NAMALWA (cell line): ENCODE data around the gene IL36RN.

Experiments
- DNase-seq: peaks from one replicate; pipeline ENCODE4 v3.0.0-alpha.2; 2015; ENCODE audit warnings: low spot score

IL36RN gene

GRCh38 chr2:113050921-113051895, 7.8 kb upstream of the IL36RN start:
- no peak for DNase-seq

DNA sequence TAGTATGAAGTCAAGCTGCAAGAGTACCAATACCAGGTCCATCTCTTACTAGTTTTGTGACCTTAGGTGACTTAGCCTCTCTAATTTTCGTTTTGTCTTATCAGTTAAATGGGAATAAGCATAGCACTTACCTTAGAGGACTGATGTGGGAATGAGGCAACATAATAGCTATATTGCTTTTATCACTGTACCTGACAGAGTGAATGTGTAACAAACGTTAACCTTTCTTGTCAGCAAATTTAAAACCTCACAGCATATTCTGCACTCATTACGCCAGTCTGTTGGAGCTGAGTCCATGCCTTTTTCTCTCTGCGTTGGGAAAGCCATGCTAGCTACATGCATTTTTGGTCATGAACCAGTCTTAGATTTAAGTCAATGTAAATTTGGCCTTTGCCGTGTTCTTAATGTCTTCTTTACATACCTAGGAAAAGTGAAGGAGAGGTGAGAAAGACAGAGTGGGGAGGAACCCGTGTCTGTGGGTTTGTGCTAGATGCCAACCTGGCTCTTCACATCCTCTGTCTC, 6.5 kb upstream of the IL36RN start, which contains the start of gene IL36B:
IL36B (minus strand) TSS at position 472 of the 522 bp plus-strand sequence.
- no peak for DNase-seq

DNA sequence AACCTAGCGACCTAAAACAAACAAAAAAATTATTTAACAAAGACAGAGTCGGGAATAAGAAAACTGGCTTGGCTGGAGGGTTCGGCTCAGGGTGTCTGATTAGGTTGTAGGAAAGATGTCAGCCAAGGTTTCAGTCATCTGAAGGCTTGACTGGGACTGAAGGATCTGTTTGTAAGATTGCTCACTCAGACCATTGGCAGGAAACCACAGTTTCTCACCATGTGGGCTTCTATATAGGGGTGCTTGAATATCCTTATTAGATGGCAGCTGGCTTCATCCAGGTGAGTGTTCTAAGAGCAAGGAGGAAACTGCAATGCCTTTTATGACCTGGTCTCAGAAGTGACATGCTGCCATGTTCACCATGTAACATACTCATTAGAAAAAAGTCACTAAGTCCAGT, 5.3 kb upstream of the IL36RN start:
- no peak for DNase-seq

- DNase-seq = no peak
Measured at GRCh38 chr2:113054066-113054465, 4.9 kb upstream of the IL36RN start.

DNA sequence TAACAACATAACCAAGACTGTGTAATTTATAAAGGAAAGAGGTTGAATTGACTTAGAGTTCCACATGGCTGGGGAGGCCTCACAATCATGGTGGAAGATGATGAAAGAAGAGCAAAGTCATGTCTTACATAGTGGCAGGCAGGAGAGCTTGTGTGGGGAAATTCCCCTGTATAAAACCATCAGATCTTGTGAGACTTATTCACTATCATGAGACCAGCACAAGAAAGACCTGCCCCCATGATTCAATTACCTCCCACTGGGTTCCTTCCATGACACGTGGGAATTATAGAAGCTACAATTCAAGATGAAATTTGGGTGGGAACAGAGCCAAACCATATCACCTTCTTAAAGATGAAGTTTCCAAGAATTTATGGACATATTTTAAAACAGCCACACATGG, 2.5 kb upstream of the IL36RN start:
- no peak for DNase-seq

DNA sequence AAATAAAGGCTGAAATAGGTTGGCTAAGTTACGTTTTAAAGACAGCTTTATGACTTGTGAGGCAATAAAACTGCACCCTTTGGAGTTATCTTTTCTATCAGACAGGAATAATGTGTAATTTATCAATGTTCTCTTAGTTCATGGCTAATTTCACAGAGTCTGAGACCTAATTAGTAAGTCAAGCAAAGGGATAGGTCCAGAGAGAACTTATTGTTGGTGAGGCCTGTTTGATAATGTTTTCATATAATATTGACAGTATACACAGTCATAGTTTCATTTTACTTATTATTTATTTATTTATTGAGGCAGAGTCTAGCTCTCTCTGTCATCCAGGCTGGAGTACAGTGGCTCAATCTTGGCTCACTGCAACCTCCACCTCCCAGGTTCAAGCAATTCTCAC, 1.9 kb upstream of the IL36RN start:
- DNase-seq = no peak

- DNase-seq = no peak
Measured at GRCh38 chr2:113058411-113058994, 495 bp upstream of the IL36RN start.

GRCh38 chr2:113060396-113060795, 1.4 kb downstream of the IL36RN start:
- no peak for DNase-seq

DNA sequence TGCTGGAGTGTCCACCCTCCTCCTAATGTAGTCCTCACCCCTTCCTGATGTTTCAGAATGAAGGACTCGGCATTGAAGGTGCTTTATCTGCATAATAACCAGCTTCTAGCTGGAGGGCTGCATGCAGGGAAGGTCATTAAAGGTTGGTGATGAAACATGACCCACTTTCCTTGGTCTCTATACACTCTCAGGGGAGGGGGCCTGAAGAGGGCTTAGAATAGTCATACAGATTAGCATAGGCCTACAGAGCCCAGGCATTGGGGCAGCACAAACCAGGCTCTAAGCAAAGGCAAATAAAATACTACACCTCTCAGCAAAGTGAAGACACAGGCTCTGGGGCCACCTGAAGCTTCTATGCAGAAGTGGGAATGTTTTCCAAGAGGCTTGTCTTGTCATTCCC, 1.8 kb downstream of the IL36RN start:
- DNase-seq = no peak

DNA sequence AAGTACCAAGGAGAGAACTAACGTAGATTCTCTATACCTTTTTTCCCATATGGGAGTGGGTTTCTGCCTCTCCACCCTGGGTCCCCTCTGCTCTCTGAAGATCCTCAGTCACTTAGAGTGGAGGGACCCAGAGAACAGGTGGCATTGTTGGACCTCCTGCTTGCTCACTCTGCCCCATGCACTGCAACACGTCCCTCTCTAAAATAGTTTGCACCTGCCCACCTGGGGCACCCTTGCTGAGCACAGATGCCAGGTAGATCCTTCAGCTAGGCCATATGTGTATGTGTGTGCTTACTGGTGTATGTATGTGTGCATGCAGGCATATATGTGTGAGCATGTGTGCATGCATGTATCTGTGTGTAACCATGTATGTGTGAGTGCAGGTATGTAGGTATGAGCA, 2.2 kb downstream of the IL36RN start:
- DNase-seq = no peak

DNA sequence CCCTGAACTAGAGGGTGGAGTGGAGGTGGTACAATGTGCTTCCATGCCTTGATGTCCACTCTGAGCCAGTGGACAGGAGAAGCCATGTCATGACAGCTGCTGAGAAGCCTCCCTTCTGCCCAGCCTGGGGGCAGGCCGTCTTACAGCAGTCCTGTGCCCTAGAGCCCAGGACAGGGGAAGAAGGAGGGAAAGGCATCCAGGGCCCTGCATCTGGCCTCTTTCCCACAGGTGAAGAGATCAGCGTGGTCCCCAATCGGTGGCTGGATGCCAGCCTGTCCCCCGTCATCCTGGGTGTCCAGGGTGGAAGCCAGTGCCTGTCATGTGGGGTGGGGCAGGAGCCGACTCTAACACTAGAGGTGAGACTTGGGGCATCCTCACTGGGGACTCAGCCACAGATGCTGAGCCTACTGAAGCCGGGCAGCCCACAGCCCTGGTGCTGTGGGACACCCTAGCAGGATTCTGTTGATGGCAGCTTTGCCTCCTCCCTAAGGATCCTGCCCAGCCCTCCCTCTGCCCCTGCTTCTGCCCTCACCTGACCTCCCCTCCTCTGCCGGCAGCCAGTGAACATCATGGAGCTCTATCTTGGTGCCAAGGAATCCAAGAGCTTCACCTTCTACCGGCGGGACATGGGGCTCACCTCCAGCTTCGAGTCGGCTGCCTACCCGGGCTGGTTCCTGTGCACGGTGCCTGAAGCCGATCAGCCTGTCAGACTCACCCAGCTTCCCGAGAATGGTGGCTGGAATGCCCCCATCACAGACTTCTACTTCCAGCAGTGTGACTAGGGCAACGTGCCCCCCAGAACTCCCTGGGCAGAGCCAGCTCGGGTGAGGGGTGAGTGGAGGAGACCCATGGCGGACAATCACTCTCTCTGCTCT, 3.1 kb downstream of the IL36RN start:
- DNase-seq = no peak

- DNase-seq = no peak
Measured at GRCh38 chr2:113064281-113064680, 5.3 kb downstream of the IL36RN start.

DNA sequence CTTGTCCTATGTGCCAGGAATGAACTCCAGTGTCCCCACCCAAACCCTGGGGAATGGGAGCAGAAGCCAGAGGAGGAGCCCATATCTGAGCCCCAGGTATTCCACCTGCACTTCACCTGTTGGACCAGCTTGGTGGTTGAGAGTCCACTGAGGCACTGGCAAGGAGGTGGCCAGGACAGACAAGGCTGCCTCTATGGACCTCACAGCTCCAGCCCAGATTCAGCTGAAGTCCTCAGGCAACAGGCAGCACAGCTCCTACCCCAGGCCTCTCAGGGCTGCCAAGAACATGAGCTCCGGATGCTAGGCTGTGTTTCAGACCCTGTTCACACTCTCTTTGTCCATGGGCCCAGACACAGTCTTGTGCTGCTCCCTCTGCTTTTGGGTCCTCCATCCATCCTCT, 5.9 kb downstream of the IL36RN start:
- no peak for DNase-seq

- no peak for DNase-seq
Measured at GRCh38 chr2:113067681-113068080, 8.7 kb downstream of the IL36RN start, which contains the start of gene IL1F10. IL1F10 (plus strand) TSS chr2:113067970; CDS start chr2:113072739, 4,769 bp downstream.

- no peak for DNase-seq
Measured at GRCh38 chr2:113068249-113068648, 9.3 kb downstream of the IL36RN start.

- DNase-seq = no peak
Measured at GRCh38 chr2:113068706-113069485, 9.9 kb downstream of the IL36RN start.

DNA sequence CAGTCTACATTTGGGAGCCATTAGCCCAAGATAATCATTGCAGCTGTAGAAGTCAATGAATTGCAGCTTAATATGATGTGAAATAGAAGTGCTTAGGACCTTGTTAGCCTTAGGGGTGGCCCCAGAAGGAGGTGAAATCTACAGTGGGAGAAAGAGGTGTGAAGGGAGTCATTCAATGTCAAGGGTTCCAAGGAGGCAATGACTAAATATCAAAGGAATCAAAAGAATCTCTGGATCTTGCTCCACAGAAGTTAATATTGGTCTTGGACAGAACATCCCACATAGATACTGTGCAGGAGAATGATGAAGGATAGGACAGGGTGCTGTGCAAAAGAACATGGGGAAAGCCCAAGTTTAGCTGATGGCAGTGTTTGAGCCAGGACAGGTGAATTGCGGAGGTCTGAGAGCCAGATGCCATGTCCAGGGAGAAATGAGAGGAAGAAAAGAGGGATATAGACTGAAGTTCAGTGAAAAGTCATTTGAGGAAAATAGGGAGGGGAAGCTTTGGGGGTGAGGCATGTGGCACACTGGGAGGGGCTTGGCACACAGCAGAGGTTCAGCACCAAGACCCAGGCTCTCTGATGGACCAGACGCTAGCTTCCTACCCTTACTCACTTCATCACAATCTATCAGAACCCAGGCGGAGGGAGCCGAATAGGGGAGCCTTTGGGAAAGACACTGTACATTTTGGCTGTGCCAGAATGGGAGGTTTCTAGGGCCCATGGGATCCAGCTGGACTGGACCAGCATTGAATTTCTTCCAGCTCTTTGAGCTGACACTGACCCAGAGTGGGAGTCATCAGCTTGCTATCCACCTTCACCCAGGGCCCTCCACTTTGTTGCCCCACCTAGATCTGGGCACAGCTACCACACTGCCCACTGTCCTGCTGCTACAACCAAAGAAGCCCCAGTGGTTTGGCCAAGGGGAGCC, 10.9 kb downstream of the IL36RN start:
- no peak for DNase-seq

DNA sequence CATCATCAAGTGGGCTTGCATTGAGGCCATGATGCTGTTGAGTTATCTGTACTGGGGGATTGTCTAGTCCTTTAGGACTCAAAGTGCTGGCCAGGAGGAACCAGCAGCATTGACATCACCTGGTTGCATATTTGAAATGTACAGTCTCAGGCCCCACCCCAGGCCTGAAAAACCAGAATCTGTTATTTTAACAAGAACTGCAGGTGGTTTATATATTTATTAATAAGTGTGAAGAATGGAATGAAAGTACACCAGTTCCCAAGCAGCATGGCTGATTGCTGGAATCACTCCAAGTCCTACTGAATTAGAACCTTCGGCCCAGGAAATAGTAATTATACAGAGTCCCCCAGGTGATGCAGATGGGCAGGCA, 11.6 kb downstream of the IL36RN start:
- no peak for DNase-seq

DNA sequence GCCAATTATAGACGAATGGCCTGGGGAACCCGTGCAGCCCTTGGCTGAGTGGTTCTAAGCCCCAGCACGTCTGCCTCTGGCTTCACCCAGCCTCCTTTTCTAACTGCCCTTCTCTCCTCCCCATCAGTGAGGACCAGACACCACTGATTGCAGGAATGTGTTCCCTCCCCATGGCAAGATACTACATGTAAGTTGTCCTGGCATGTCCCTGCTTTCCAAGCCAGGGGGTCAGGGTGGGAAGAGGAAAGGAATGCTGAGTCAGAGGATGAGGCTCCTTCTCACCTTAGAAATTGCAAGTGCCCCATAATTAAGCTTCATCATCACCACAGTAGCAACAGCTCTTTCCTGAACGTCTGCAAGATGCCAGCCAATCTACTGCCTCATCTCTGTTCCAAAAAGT, 13.6 kb downstream of the IL36RN start:
- DNase-seq = no peak

DNA sequence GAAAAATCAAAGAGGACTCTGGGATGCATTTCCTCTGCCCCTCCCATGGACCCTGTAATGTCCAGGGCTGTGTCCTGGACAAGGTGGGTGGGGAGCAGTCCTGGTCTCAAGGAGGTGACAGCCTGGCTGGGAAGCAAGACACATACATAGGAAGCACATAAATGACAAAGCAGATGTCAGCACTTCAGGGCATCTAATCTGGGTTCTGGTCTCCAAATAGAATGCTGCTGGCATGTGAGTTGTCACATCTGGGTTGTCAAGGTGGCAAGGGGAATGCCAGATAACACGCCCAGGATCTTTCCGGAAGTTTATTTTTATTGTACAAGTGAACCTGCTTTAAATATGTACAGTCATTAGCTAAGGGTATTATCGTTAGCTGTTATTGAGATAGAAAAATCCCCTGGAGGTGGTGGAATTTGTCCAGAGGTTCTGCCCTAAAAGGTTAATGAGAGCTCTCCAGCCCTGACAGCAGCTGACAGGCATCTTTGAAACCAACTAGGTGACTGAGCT, 14.4 kb downstream of the IL36RN start:
- no peak for DNase-seq
